ENCODE results near the gene ZNF227.

The ZNF227 gene

DNA sequence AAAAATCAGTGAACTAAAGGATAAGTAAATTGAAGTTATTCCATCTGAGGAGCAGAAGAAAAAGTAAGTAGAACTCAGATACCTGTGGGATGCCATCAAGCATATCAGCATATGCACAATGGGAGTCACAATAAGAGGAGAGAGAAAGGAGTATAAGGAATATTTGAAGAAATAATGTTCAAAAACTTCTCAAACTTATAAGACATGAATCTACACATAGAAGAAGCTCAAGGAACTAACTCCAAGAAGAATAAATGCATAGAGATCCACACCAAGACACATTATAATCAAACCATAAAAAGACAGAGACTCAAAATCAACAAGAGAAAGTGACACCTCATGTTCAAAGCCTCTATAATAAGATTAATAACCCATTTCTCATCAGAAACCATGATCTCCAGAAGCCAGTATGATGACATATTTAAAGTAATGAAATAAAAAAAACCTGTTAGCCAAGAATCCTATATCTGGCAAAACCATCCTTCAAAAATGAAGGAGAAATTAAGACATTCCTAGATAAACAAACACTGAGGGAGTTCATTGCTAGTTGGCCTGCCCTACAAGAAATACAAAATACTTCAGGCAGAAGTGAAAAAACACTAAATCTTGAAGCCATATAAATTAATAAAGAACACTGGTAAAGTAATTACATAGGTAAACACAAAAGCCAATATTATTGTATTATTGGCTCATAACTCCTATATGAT lies 43.5 kb downstream of the ZNF227 start:
- no peak overlapping the region for H3K27ac ChIP-seq (ENCODE audit: low read depth, low read length)
- H3K9ac ChIP-seq (ENCODE audit: low read length), result no peak overlapping the region
- no peaks in the 10 kb centered on the region for H3K27me3 ChIP-seq (ENCODE audit: control insufficient read depth, insufficient read depth, low read length)
- no peaks in the 10 kb centered on the region for H3K4me1 ChIP-seq (ENCODE audit: control insufficient read depth, insufficient read depth, low read length)
- H3K4me3 ChIP-seq (ENCODE audit: low read length), result no peak overlapping the region
- H3K36me3 ChIP-seq (ENCODE audit: control insufficient read depth, insufficient read depth, low read length), result no peaks in the 10 kb centered on the region

DNA sequence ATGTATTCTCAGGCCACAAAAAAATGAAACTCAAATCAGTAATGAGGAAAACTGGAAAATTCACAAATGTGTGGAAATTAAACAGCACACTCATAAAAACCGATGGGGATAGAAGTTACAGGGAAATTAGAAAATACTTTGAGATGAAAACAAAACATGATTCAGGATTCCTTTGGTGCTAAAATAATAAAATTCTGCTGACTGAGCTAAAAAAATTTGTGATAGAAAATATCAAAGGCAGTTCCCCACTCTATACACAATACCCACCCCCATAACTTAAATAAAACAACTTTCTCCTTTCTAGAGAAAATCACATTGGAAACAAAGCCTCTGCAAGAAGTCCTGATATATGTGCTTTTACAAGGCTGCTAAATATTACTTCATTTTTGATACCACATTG lies 45.8 kb downstream of the ZNF227 start:
- H3K27ac ChIP-seq (ENCODE audit: low read depth, low read length), result no peak overlapping the region
- H3K36me3 ChIP-seq (ENCODE audit: control insufficient read depth, insufficient read depth, low read length), result no peaks in the 10 kb centered on the region
- no peaks in the 10 kb centered on the region for H3K27me3 ChIP-seq (ENCODE audit: control insufficient read depth, insufficient read depth, low read length)
- no peak overlapping the region for H3K9ac ChIP-seq (ENCODE audit: low read length)
- H3K4me3 ChIP-seq (ENCODE audit: low read length), result no peak overlapping the region
- no peaks in the 10 kb centered on the region for H3K4me1 ChIP-seq (ENCODE audit: control insufficient read depth, insufficient read depth, low read length)

DNA sequence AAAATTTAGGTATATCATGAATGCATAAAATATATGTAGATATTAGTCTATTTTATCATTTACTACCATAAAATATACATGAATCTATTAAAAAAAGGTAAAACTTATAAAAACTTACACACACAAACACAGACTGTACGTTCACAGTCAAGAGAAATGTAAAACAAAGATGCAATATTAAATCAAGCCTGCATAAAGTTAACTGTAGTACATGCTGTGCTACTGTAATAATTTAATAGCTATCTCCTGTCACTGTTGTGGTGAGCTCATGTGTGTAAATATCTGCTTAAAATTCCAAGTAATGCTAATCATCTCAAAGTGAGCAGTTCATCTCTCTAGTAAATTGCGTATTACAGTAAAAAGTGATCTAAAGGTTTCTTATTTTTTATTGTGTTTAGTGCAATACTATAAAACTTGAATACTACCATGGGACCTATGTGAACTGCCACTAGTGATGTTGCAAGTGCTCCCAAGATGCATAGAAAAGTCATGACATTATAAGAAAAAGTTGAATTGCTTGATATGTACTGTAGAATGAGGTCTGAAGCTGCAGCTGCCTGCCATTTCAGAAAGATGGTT lies 46.6 kb downstream of the ZNF227 start:
- Histone ChIP-seq H3K27me3 (ENCODE audit: control insufficient read depth, insufficient read depth, low read length) (no peaks in the 10 kb centered on the region), H3K4me3 (ENCODE audit: low read length) (no peak overlapping the region), H3K9ac (ENCODE audit: low read length) (no peak overlapping the region), H3K27ac (ENCODE audit: low read depth, low read length) (no peak overlapping the region), H3K36me3 (ENCODE audit: control insufficient read depth, insufficient read depth, low read length) (no peaks in the 10 kb centered on the region), H3K4me1 (ENCODE audit: control insufficient read depth, insufficient read depth, low read length) (no peaks in the 10 kb centered on the region)

DNA sequence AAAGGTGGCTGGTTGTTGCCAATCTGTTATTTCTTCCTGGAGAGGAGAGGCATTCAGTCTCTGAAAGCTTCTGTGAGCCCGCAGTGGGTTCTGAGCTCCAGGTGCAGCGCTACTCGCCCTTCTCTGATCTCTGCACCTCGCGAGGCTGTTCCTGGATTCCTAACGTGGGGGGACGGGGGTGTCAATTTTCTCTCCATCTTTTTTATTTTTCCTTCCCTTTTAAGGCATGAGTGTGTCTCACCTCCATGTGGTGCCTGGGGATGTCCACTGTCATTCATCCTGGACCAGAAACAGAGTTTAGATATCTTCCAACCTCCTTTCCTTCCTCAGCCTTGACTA lies 48.0 kb downstream of the ZNF227 start:
- Histone ChIP-seq H3K4me3 (ENCODE audit: low read length) (peak overlapping the region; percentile 75), H3K27me3 (ENCODE audit: control insufficient read depth, insufficient read depth, low read length) (no peaks in the 10 kb centered on the region), H3K36me3 (ENCODE audit: control insufficient read depth, insufficient read depth, low read length) (no peaks in the 10 kb centered on the region), H3K9ac (ENCODE audit: low read length) (peak overlapping the region; percentile 47), H3K27ac (ENCODE audit: low read depth, low read length) (peak overlapping the region; percentile 61), H3K4me1 (ENCODE audit: control insufficient read depth, insufficient read depth, low read length) (no peaks in the 10 kb centered on the region)

DNA sequence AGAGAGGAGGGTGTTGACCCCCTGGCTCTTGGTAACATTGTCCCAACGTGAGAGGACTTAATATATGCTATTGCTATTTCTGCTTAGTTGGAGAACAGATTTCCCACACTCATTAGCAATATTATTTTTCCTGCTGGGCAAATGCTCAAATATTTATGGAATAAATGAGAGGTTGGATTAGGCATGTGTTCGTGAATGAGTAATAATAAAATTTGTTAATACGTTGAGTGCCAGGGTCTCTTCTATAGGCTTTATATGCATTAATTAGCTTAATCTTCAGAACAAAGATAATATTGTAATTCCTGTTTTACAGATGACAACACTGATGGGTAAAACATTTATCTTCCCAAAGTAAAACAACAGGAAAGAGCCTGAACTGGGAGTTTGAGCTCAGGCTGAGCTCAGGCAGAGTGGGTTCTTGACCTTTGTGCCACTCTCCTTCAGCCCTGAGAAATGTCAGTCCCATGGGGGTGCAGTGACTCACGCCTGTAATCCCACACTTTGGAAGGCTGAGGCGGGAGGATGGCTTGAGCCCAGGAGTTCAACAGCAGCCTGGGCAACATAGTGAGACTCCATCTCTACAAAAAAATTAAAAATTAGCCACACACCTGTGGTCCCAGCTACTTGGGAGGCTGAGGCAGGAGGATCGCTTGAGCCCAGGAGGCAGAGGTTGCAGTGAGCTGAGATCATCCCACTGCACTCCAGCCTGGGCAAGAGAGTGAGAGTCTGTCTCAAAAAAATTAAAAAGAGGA lies 48.5 kb downstream of the ZNF227 start:
- H3K27ac ChIP-seq (ENCODE audit: low read depth, low read length), result no peak overlapping the region
- no peak overlapping the region for H3K9ac ChIP-seq (ENCODE audit: low read length)
- H3K4me3 ChIP-seq (ENCODE audit: low read length), result no peak overlapping the region
- no peaks in the 10 kb centered on the region for H3K36me3 ChIP-seq (ENCODE audit: control insufficient read depth, insufficient read depth, low read length)
- H3K27me3 ChIP-seq (ENCODE audit: control insufficient read depth, insufficient read depth, low read length), result no peaks in the 10 kb centered on the region
- H3K4me1 ChIP-seq (ENCODE audit: control insufficient read depth, insufficient read depth, low read length), result no peaks in the 10 kb centered on the region

DNA sequence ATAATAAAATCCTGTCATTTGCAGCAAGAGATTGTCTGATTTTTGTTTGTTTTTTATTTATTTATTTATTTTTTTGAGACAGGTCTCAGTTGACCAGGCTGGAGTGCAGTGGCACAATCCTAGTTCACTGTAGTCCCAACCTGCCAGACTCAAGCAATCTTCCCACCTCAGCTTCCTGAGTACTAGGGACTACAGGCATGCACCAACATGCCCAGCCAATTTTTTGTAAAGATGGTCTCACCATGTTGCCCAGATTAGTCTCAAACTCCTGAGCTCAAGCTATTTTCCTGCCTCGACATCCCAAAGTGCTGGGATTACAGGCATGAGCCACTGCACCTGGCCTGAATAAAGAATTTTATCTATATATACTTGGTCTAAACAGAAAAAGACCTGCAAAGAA lies 65.0 kb downstream of the ZNF227 start:
- Histone ChIP-seq H3K27ac (ENCODE audit: low read depth, low read length) (no peak overlapping the region), H3K4me1 (ENCODE audit: control insufficient read depth, insufficient read depth, low read length) (no peaks in the 10 kb centered on the region), H3K9ac (ENCODE audit: low read length) (no peak overlapping the region), H3K27me3 (ENCODE audit: control insufficient read depth, insufficient read depth, low read length) (no peaks in the 10 kb centered on the region), H3K36me3 (ENCODE audit: control insufficient read depth, insufficient read depth, low read length) (no peaks in the 10 kb centered on the region), H3K4me3 (ENCODE audit: low read length) (no peak overlapping the region)

DNA sequence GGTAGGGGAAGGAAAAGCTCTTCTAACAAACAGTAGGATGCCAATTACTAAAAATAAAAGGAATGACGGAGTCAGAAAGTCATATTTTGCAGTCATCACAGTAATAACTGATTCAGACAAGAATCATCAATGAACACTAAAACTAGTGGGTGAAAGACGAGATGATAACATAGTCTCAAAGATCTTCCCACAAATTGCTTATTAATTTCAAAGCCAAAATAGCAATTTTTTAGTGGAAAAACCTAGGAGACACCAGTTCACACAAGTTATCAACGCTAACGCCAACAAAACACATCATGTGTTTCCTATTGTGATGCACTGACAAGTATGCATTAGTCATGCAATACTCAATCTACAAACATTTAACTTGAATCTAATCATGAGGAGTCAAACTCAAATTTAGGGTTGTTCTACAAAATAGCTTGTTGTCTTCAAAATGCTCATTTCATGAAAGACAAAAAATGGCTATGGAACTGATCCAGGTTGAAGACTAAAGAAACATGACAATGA lies 65.9 kb downstream of the ZNF227 start:
- H3K4me1 ChIP-seq (ENCODE audit: control insufficient read depth, insufficient read depth, low read length), result no peaks in the 10 kb centered on the region
- no peaks in the 10 kb centered on the region for H3K36me3 ChIP-seq (ENCODE audit: control insufficient read depth, insufficient read depth, low read length)
- H3K27me3 ChIP-seq (ENCODE audit: control insufficient read depth, insufficient read depth, low read length), result no peaks in the 10 kb centered on the region
- H3K4me3 ChIP-seq (ENCODE audit: low read length), result no peak overlapping the region
- no peak overlapping the region for H3K27ac ChIP-seq (ENCODE audit: low read depth, low read length)
- H3K9ac ChIP-seq (ENCODE audit: low read length), result no peak overlapping the region

DNA sequence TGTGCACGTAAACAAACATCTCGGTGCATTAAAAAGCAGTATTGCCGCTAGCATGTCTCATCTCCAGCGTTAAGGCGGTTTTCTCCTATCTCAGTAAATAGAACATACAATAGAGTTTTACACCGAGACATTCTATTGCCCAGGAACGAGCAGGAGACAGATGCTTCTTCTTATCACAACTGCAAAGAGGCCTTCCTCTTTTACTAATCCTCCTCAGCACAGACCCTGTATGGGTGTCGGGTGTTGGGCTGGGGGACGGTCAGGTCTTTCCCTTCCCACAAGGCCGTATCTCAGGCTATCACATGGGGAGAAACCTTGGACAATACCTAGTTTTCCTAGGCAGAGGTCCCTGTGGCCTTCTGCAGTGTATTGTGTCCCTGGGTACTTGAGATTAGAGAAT lies 68.6 kb downstream of the ZNF227 start:
- H3K4me1 ChIP-seq (ENCODE audit: control insufficient read depth, insufficient read depth, low read length), result peaks cover 6% of the 10 kb centered on the region
- H3K27me3 ChIP-seq (ENCODE audit: control insufficient read depth, insufficient read depth, low read length), result no peaks in the 10 kb centered on the region
- H3K9ac ChIP-seq (ENCODE audit: low read length), result no peak overlapping the region
- H3K36me3 ChIP-seq (ENCODE audit: control insufficient read depth, insufficient read depth, low read length), result no peaks in the 10 kb centered on the region
- H3K27ac ChIP-seq (ENCODE audit: low read depth, low read length), result no peak overlapping the region
- H3K4me3 ChIP-seq (ENCODE audit: low read length), result no peak overlapping the region

DNA sequence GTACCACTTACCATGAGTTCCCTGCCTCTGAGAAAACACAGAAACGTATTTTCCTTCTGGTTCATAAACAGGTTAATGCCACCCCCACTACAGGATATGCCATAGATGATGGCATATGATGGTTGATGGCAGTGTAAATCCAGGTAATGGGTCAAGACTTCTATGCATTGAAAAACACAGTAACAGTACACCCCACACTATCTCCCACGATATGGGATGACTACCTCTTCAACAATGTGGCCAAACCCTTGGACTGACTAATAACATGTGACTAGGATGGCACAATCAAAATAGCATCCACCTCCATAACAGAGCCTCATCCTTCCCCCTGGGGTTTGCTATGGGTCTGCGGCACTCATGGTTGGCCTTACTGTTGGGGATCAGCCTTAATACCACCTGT lies 70.5 kb downstream of the ZNF227 start:
- H3K27ac ChIP-seq (ENCODE audit: low read depth, low read length), result no peak overlapping the region
- no peak overlapping the region for H3K9ac ChIP-seq (ENCODE audit: low read length)
- peaks cover 8% of the 10 kb centered on the region for H3K36me3 ChIP-seq (ENCODE audit: control insufficient read depth, insufficient read depth, low read length)
- no peaks in the 10 kb centered on the region for H3K27me3 ChIP-seq (ENCODE audit: control insufficient read depth, insufficient read depth, low read length)
- H3K4me1 ChIP-seq (ENCODE audit: control insufficient read depth, insufficient read depth, low read length), result peaks cover 6% of the 10 kb centered on the region
- H3K4me3 ChIP-seq (ENCODE audit: low read length), result no peak overlapping the region

DNA sequence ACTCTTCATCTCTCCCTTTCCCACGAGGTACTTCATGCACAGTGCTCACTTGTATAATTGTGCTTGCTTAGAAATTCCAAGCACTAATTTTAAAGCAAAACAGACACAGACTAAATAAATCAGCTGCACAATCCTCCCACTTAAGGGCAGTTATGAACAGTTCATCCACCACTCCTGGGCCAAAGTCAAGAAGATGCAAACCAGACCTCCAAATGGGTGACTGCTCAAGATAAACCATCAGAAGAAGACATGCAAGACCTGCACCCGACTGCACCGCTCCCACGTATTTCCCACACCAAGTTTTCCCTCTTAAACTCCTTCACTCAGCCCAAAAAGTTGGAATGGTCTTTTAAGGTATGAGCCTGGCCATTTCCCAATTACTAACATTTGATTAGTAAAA lies 72.6 kb downstream of the ZNF227 start:
- Histone ChIP-seq H3K27ac (ENCODE audit: low read depth, low read length) (peak overlapping the region; percentile 63), H3K27me3 (ENCODE audit: control insufficient read depth, insufficient read depth, low read length) (no peaks in the 10 kb centered on the region), H3K36me3 (ENCODE audit: control insufficient read depth, insufficient read depth, low read length) (peaks cover 30% of the 10 kb centered on the region), H3K4me3 (ENCODE audit: low read length) (no peak overlapping the region), H3K4me1 (ENCODE audit: control insufficient read depth, insufficient read depth, low read length) (peaks cover 6% of the 10 kb centered on the region), H3K9ac (ENCODE audit: low read length) (no peak overlapping the region)

All from rectal smooth muscle tissue (tissue), 1 donor.